Fibroblast of villous mesenchyme (primary cell): ENCODE results near the gene SESN1. TPM values are rescaled to one million over a fixed set of nuclear protein-coding genes. Genes with fewer than 3 reads are reported as not detected.

Experiments
- DNase-seq: peaks from one replicate; pipeline ENCODE4 v3.0.0-alpha.2; 2010; ENCODE audit warnings: low read depth
- H3K4me3 ChIP-seq: 2 replicates; pipeline ENCODE4 v1.5.1; 2011; ENCODE audit warnings: low read depth, mild to moderate bottlenecking, low read length
- total RNA-seq: library from RNA; depleted of rRNA; stranded (reverse); fragments of >200 nt; gene quantifications from 2 replicates; pipeline ENCODE4 v1.2.3, GENCODE V29; 2012
- TF ChIP-seq, protein P1 (sequence below): IDR thresholded peaks from 2 replicates; pipeline ENCODE4 v1.5.1; 2012; ENCODE audit warnings: low read depth, mild to moderate bottlenecking, low read length; ENCODE audit not compliant: insufficient read depth

SESN1 gene
- total RNA-seq, 1 donor, result 29.4 TPM

- H3K4me3 ChIP-seq, result no peak overlapping the region
- no peak for DNase-seq
- TF ChIP-seq, protein P1, sequence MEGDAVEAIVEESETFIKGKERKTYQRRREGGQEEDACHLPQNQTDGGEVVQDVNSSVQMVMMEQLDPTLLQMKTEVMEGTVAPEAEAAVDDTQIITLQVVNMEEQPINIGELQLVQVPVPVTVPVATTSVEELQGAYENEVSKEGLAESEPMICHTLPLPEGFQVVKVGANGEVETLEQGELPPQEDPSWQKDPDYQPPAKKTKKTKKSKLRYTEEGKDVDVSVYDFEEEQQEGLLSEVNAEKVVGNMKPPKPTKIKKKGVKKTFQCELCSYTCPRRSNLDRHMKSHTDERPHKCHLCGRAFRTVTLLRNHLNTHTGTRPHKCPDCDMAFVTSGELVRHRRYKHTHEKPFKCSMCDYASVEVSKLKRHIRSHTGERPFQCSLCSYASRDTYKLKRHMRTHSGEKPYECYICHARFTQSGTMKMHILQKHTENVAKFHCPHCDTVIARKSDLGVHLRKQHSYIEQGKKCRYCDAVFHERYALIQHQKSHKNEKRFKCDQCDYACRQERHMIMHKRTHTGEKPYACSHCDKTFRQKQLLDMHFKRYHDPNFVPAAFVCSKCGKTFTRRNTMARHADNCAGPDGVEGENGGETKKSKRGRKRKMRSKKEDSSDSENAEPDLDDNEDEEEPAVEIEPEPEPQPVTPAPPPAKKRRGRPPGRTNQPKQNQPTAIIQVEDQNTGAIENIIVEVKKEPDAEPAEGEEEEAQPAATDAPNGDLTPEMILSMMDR, result no peak
Measured at GRCh38 chr6:109082188-109082577, 12.5 kb downstream of the SESN1 start.

GRCh38 chr6:109081516-109082187 is 13.0 kb downstream of the SESN1 start:
- TF ChIP-seq, protein P1, result no peak
- no peak overlapping the region for H3K4me3 ChIP-seq
- no peak for DNase-seq

DNA sequence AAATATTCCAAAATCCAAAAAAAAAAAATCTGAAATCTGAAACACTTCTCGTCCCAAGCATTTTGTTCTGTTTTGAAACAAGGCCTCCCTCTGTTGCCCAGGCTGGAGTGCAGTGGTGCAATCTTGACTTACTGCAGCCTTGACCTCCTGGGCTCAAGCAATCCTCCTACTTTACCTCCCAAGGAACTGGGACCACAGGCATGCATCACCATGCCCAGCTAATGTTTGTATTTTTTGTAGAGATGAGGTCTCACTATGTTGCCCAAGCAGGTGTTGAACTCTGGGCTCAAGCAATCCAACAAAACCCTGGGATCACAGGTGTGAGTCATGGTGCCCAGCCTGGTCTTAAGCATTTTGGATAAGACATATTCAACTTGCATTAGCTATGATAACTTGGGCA is 13.6 kb downstream of the SESN1 start:
- no peak overlapping the region for H3K4me3 ChIP-seq
- DNase-seq, result no peak
- TF ChIP-seq, protein P1, result no peak

GRCh38 chr6:109079981-109080380 is 14.7 kb downstream of the SESN1 start:
- DNase-seq, result no peak
- TF ChIP-seq, protein P1, result no peak
- no peak overlapping the region for H3K4me3 ChIP-seq

GRCh38 chr6:109076377-109076776 is 18.3 kb downstream of the SESN1 start:
- TF ChIP-seq, protein P1, result no peak
- DNase-seq, result no peak
- H3K4me3 ChIP-seq, result no peak overlapping the region

- DNase-seq, result peak; percentile 57
- H3K4me3 ChIP-seq, result no peak overlapping the region
- TF ChIP-seq, protein P1, result no peak
Measured at GRCh38 chr6:109075934-109076333, 18.7 kb downstream of the SESN1 start.

DNA sequence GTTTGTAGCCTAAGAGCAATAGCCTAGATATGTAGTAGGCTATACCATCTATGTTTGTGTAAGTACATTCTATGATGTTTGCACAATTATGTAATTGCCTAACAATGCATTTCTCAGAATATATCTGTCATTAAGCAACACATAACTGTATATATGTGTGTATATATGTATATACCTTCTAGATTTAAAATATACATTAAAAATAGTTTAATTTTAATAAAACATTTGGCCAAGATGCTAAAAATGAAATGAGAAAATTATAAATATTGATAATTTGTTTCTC is 20.6 kb downstream of the SESN1 start:
- DNase-seq, result no peak
- no peak overlapping the region for H3K4me3 ChIP-seq
- TF ChIP-seq, protein P1, result no peak
